RWPE2 (cell line): Measurements from ENCODE around the gene LRP8.

Experiments
- ATAC-seq: fragments of 200-7000 bp; cut with Tn5 transposase; 3 replicates; pipeline ENCODE4 v1.9.1; 2021; ENCODE audit warnings: low read depth
- DNase-seq: peaks from one replicate; pipeline ENCODE4 v3.0.0-alpha.2; 2020; ENCODE audit warnings: low spot score
- H3K27ac ChIP-seq: fragments of 450-650 bp; 2 replicates; pipeline ENCODE4 v1.5.1; 2017; ENCODE audit warnings: mild to moderate bottlenecking; ENCODE audit not compliant: poor library complexity, severe bottlenecking
- H3K27me3 ChIP-seq: fragments of 250-450 bp; sonication (Bioruptor Pico); 2 replicates; pipeline ENCODE4 v1.5.1; 2021; ENCODE audit warnings: mild to moderate bottlenecking, moderate library complexity; ENCODE audit not compliant: insufficient read depth, poor library complexity, severe bottlenecking
- H3K36me3 ChIP-seq: fragments of 250-450 bp; sonication (Bioruptor Pico); 2 replicates; pipeline ENCODE4 v1.5.1; 2020; ENCODE audit warnings: low read depth, mild to moderate bottlenecking, moderate library complexity
- H3K4me1 ChIP-seq: fragments of 250-450 bp; sonication (Bioruptor Pico); 2 replicates; pipeline ENCODE4 v1.5.1; 2021; ENCODE audit warnings: mild to moderate bottlenecking, moderate library complexity; ENCODE audit not compliant: insufficient read depth, poor library complexity, severe bottlenecking
- H3K4me3 ChIP-seq: fragments of 250-450 bp; sonication (Bioruptor Pico); 2 replicates; pipeline ENCODE4 v1.5.1; 2021; ENCODE audit warnings: mild to moderate bottlenecking, moderate library complexity; ENCODE audit not compliant: severe bottlenecking
- H3K9me3 ChIP-seq: fragments of 250-450 bp; sonication (Bioruptor Pico); 2 replicates; pipeline ENCODE4 v1.5.1; 2021; ENCODE audit warnings: mild to moderate bottlenecking, moderate library complexity; ENCODE audit not compliant: severe bottlenecking
- TF ChIP-seq, protein P1 (sequence below): fragments of 450-650 bp; IDR thresholded peaks from one replicate; pipeline ENCODE4 v1.5.1; 2017; ENCODE audit warnings: mild to moderate bottlenecking, moderate library complexity; ENCODE audit not compliant: poor library complexity, severe bottlenecking

Gene LRP8

DNA sequence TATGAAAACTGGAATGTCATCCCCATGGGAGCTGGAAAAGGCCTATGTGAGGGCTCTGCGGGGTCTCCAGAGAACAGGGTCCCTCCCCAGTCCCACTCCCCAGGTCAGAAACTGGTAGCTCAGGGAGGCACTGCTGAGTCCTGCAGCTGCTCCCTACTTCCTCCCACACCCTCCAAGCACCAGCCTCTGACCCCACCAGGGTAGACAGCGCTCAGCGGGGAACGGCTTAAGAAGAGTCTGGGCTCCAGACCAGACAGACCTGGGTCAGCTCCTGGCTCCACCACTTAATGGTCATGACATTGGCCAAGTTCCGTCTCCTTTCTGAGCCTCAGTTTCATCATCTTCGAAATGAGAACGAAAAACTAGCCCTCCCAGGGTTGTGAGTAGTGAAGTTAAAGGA lies 7.2 kb downstream of the LRP8 start:
- H3K27me3 ChIP-seq: no peaks in the 10 kb centered on the region
- peaks cover 62% of the 10 kb centered on the region for H3K36me3 ChIP-seq
- no peak overlapping the region for H3K27ac ChIP-seq
- H3K4me3 ChIP-seq: no peak overlapping the region
- H3K4me1 ChIP-seq: peaks cover 7% of the 10 kb centered on the region
- DNase-seq: no peak
- no peak for ATAC-seq
- TF ChIP-seq, protein P1, sequence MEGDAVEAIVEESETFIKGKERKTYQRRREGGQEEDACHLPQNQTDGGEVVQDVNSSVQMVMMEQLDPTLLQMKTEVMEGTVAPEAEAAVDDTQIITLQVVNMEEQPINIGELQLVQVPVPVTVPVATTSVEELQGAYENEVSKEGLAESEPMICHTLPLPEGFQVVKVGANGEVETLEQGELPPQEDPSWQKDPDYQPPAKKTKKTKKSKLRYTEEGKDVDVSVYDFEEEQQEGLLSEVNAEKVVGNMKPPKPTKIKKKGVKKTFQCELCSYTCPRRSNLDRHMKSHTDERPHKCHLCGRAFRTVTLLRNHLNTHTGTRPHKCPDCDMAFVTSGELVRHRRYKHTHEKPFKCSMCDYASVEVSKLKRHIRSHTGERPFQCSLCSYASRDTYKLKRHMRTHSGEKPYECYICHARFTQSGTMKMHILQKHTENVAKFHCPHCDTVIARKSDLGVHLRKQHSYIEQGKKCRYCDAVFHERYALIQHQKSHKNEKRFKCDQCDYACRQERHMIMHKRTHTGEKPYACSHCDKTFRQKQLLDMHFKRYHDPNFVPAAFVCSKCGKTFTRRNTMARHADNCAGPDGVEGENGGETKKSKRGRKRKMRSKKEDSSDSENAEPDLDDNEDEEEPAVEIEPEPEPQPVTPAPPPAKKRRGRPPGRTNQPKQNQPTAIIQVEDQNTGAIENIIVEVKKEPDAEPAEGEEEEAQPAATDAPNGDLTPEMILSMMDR: no peak
- H3K9me3 ChIP-seq: no peaks in the 10 kb centered on the region

DNA sequence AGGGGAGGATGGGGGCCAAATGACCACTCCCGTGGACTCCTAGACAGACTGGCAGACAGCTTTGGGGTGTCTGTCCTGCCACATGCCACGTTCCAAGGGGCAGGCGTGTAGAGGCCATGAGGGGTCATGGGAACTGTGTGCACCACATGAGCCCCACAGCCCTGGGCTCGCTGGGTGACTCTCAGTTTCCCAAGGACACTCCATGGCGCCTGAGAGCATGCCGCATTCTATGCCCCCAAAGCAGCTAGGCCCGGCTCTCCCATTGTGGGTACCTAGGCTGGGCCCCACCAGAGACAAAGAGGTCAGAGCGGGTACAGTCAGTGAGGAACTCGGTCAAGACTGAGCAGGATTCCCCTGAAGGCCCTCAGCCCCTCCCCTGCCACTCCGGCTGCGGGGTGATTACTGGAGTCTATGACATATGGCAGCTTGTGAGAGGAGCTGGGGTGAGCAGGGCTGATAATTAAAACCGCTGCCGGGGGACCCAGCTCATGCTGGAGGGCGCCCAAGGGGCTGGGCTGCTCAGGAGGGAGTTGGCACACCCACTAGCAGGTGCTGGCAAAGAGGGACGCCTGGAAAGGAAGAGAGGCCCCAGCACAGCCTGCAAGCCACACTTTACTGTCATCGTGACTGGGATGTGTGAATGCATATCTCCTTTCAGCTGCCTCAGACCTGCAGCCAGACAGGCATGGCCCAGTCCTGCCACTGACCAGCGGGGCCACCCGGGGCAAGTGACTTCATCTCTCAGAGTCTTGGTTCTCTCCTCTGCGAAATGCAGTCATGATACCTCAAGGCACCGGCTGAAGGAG lies 8.4 kb downstream of the LRP8 start:
- H3K27ac ChIP-seq: no peak overlapping the region
- H3K27me3 ChIP-seq: no peaks in the 10 kb centered on the region
- peaks cover 53% of the 10 kb centered on the region for H3K36me3 ChIP-seq

DNA sequence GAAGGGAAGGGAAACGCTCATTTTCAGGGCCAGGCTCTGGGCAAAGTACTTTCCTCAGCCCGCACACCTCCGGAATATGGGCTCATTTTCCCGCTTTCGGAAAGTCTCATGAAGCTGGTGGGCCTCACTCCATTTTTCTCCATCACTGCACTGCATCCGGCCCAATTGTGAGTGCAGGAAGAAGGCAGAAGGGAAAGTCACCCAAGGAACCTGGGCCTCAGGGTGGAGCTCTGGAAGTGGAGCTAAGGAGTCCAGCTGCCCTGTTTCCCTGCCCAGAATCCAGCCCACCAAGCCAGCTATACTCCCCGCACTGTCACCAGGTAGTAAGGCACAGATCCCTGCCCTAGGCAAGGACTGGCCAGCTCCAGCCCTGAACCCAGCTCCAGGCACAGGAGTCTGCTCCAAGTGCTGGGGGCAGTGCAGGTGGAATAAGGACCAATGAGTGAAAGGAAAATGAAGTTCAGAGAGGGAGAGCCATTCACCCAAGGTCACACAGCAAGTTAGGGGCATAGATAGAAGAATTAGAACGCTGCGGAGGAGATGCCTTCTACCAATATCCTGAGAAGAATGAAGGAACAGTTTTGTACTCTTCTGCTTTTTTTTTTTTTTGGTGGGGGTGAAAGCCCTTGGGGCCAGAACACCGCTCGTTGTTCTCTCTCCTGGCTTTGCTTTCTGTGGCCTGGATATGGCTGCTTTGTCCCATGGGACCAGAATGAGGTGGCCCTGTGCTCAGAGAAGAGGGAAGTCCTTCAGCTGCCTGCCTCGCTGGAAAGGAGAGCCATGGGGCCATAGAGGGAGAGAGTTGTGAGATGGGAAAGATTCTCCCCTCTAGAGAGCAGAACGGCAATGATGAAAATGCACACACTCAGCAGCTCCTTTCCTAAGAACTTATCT lies 10.0 kb downstream of the LRP8 start:
- TF ChIP-seq, protein P1: no peak
- H3K36me3 ChIP-seq: peaks cover 44% of the 10 kb centered on the region

More for the DNA sequence above, 8.4 kb downstream of the LRP8 start:
- H3K4me1 ChIP-seq: no peaks in the 10 kb centered on the region
- DNase-seq (no peak), ATAC-seq (no peak)
- H3K9me3 ChIP-seq: no peaks in the 10 kb centered on the region
- TF ChIP-seq, protein P1: no peak
- no peak overlapping the region for H3K4me3 ChIP-seq

DNA sequence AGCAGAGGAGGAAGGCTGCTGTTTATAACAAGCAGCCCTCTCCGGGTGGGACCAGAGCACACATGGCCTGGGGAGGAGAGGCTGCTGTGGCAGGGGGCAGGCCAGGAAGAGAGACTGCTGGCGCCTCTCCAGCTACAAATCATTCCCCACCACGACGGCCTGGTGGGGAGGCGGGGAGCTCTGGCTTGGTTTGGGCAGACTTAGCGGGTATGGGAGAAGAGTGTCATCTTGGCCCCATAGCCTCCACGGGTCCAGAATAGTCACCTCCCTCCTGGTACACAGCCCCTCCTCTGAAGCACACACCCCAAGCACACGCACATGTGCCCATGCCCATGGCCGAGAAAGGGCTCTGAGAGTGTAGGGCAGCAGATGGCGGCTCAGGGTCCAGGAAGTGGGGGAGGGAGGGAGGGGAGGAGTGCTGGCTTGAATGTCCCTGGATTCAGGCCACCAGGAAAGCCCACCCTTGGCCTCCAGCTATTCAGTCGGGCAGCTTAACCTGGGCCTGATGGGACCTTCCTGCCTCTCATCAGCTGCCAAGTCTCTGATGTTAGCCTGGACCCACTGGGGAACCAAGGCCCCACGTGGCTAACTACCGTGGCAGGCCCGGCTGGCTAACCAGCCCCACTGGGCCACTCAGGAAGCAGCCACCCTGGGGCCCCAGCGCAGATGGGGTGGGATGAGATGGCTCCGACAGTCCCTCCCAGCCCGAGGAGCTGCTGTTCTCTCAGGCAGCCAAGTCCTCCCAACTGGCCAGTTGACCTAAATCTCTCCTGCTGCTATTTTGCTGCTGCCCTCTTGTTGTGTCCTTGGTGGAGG lies 10.9 kb downstream of the LRP8 start:
- ATAC-seq (no peak), DNase-seq (no peak)
- H3K4me3 ChIP-seq: no peak overlapping the region
- no peaks in the 10 kb centered on the region for H3K9me3 ChIP-seq
- no peak overlapping the region for H3K27ac ChIP-seq
- no peaks in the 10 kb centered on the region for H3K4me1 ChIP-seq
- H3K27me3 ChIP-seq: no peaks in the 10 kb centered on the region
- peaks cover 47% of the 10 kb centered on the region for H3K36me3 ChIP-seq
- TF ChIP-seq, protein P1: no peak

More for the DNA sequence above, 10.0 kb downstream of the LRP8 start:
- Histone ChIP-seq H3K4me1 (no peaks in the 10 kb centered on the region), H3K9me3 (no peaks in the 10 kb centered on the region), H3K4me3 (no peak overlapping the region), H3K27ac (no peak overlapping the region), H3K27me3 (no peaks in the 10 kb centered on the region)
- ATAC-seq: no peak
- no peak for DNase-seq
